Kidney epithelial cell (primary cell): ENCODE measurements around the gene RPS2. TPM values are rescaled to one million over a fixed set of nuclear protein-coding genes. Genes with fewer than 3 reads are reported as not detected.

Source experiments
- DNase-seq: peaks from one replicate; pipeline ENCODE4 v3.0.0-alpha.2; 2010; ENCODE audit warnings: low read depth
- H3K27me3 ChIP-seq: 2 replicates; pipeline ENCODE4 v1.6.0; 2011; ENCODE audit warnings: low read length; ENCODE audit not compliant: control insufficient read depth, insufficient read depth
- H3K36me3 ChIP-seq: 2 replicates; pipeline ENCODE4 v1.5.1; 2011; ENCODE audit warnings: low read length; ENCODE audit not compliant: control insufficient read depth, insufficient read depth
- H3K4me3 ChIP-seq: 2 replicates; pipeline ENCODE4 v1.5.1; 2011; ENCODE audit warnings: low read depth, mild to moderate bottlenecking, control low read depth, low read length
- total RNA-seq: library from RNA; depleted of rRNA; stranded (reverse); fragments of >200 nt; gene quantifications from 2 replicates; pipeline ENCODE4 v1.2.3, GENCODE V29; 2015
- TF ChIP-seq, protein P1 (sequence below): IDR thresholded peaks from 2 replicates; pipeline ENCODE4 v1.5.1; 2011; ENCODE audit warnings: mild to moderate bottlenecking, moderate library complexity, low read length, control low read depth, inconsistent platforms; ENCODE audit not compliant: insufficient read depth, poor library complexity, severe bottlenecking

The RPS2 gene
- total RNA-seq, 1 donor from 2014 or later: 4,278 TPM

DNA sequence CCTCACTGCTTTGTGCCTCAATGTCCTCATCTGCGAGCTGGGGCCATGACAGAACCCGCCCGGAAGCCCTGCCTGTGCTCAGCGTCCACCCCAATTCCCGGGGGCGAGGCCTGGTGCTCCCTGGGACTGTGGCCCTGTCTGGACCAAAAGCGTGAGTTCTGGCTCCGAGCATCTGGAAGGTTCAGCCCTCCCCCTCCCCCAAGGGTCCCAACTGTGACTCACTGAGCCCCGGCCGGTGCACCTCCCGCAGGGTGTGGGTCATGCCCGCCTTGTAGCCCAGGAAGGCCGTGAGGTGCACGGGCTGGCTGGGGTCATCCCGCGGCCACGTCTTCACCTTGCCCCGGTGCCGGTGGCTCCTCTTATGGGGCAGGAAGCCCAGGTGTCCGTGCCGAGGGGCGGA lies 10.9 kb downstream of the RPS2 start:
- Histone ChIP-seq H3K27me3 (no peaks in the 10 kb centered on the region), H3K4me3 (no peak overlapping the region), H3K36me3 (no peaks in the 10 kb centered on the region)
- DNase-seq: no peak
- TF ChIP-seq, protein P1, sequence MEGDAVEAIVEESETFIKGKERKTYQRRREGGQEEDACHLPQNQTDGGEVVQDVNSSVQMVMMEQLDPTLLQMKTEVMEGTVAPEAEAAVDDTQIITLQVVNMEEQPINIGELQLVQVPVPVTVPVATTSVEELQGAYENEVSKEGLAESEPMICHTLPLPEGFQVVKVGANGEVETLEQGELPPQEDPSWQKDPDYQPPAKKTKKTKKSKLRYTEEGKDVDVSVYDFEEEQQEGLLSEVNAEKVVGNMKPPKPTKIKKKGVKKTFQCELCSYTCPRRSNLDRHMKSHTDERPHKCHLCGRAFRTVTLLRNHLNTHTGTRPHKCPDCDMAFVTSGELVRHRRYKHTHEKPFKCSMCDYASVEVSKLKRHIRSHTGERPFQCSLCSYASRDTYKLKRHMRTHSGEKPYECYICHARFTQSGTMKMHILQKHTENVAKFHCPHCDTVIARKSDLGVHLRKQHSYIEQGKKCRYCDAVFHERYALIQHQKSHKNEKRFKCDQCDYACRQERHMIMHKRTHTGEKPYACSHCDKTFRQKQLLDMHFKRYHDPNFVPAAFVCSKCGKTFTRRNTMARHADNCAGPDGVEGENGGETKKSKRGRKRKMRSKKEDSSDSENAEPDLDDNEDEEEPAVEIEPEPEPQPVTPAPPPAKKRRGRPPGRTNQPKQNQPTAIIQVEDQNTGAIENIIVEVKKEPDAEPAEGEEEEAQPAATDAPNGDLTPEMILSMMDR: no peak

DNA sequence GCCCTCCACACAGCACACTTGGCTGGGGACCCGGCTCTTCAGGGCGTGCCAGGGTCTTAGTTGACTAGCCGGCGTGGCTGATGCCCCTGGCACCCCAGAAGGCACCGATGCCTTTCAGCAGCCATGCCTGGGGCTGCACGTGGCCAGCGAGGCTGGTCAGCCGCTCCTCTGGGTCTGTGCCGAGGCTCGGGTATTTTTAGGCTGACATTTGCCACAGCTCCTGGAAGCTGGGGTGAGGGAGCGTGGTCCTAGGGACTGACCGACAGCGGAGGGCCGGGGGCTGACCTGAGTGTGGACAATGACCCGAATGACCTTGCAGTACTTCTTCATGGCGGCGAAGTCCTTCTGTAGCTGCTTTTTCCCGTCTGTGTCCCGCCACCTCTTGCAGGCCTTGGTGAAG lies 14.1 kb downstream of the RPS2 start:
- TF ChIP-seq, protein P1: no peak
- Histone ChIP-seq H3K36me3 (no peaks in the 10 kb centered on the region), H3K4me3 (no peak overlapping the region), H3K27me3 (peaks cover 2% of the 10 kb centered on the region)
- no peak for DNase-seq

DNA sequence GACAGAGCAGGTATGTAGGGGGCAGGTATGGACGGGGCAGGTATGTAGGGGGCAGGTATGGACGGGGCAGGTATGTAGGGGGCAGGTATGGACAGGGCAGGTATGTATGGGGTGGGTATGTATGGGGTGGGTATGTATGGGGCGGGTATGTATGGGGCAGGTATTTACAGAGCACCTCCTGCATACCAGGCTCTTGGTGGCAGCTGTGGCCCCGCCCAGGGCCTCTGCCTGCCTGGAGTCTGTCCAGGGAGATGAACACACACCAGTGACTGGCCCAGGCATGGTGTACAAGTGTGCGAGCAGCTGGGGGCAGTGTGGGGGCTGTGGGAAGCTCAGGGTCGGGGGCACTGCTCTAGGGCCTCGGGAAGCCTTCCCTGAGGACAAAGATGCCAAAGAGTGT lies 14.6 kb downstream of the RPS2 start:
- Histone ChIP-seq H3K4me3 (no peak overlapping the region), H3K36me3 (no peaks in the 10 kb centered on the region), H3K27me3 (peaks cover 2% of the 10 kb centered on the region)
- no peak for DNase-seq
- TF ChIP-seq, protein P1: no peak

DNA sequence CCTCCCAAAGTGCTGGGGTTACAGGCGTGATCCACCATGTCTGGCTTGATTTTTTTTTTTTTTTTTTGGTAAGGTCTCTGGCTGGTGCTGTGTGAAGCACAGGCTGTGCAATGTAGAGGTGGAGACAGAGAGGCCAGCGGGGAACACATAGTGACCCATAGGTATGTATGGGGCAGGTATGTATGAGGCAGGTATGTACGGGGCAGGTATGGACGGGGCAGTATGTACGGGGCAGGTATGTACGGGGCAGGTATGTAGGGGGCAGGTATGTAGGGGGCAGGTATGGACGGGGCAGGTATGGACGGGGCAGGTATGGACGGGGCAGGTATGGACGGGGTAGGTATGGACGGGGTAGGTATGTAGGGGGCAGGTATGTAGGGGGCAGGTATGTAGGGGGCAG lies 15.1 kb downstream of the RPS2 start:
- TF ChIP-seq, protein P1: no peak
- no peak overlapping the region for H3K4me3 ChIP-seq
- no peak for DNase-seq
- H3K27me3 ChIP-seq: peaks cover 2% of the 10 kb centered on the region
- no peaks in the 10 kb centered on the region for H3K36me3 ChIP-seq

DNA sequence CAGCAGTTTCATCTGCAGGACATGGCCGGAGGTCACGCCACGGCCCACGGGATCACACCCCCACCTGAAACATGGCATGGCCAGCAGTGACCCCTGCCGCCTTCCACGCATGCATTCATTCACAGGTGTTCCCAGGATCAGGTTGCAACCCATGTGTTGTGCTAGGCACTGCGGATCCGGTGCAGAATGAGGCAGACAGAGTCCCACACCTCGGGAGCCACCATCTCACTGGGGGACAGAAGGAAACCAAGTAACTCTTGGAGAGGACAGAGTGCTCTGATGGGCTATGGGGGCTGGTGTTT lies 17.3 kb downstream of the RPS2 start:
- no peak overlapping the region for H3K4me3 ChIP-seq
- TF ChIP-seq, protein P1: no peak
- no peaks in the 10 kb centered on the region for H3K36me3 ChIP-seq
- peaks cover 2% of the 10 kb centered on the region for H3K27me3 ChIP-seq
- DNase-seq: no peak

DNA sequence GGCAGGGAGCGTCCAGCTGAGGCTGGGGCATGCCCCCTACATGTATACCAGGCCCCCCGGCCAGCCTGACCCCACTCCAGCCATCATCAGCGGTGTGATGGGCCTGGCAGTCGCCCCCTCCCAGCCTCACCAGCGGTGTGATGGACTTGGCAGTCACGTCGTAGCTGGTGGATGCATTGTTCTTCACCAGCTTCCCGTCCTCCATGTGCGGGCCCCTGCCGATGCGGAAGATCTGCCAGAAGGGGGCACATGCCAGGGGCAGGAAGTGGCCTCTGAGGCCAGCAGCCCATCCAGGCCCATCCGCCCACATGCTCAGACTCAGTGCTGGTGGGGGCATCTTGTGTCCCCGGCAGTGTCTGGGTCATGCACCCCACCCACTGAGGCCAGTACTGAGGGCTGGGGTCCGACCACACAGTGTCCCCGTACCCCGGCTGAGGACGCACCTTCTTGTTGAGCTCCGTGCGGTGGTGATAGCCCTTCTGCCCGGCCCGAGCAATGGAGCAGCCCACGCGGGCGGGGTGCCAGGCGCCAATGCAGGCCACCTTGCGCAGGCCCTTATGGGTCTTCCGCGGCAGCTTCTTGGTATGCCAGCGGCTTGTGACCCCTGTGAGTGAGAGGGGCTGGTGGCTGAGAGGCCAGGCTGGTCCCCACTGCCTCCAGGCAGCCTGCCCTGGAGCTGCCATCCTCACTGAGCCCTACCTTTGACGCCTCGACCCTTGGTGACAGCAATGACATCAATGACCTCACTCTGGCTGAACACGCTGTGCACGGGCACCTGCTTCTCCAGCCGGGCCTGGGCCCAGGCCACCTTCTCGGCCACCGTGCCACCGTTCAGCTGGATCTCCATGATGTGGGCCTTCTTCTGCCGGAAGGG lies 17.9 kb downstream of the RPS2 start:
- DNase-seq: no peak
- H3K27me3 ChIP-seq: peaks cover 2% of the 10 kb centered on the region
- no peaks in the 10 kb centered on the region for H3K36me3 ChIP-seq
- TF ChIP-seq, protein P1: no peak
- no peak overlapping the region for H3K4me3 ChIP-seq
